Ramos (cell line): ENCODE results near the gene USP14.

ENCODE experiments used
- in situ Hi-C: fragments of 300-500 bp; cut with MboI; formaldehyde crosslinking; loops from one replicate; pipeline ENCODE4 v1.14.3; 2022; ENCODE audit warnings: low sequenced_read_pairs; ENCODE audit not compliant: unreplicated experiment

Gene USP14

GRCh38 chr18:220708-221107 is 62.4 kb downstream of the USP14 start:
- in situ Hi-C loops = no loop called here

- in situ Hi-C loops = no loop called here
Measured at GRCh38 chr18:225745-226144, 67.4 kb downstream of the USP14 start.

DNA sequence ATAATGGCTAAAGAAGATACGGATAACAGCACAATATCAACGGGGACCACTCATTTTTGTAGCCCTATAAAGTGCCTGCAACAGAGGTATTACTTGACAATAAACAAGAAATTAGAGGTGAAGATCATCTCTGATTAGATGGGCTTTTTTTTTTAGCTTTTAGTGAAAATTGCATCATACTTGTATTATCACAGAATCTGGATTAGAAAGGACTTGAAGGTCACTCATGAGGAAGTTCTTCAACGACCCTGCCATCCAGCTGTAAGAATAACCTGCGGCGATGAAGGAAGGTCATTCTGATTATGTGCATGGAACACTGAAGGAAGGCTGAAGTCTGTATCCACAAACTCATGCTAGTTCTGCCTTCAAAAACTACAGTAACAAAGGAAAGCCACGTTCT is 69.0 kb downstream of the USP14 start:
- in situ Hi-C loops = no loop called here

- in situ Hi-C loops = no loop called here
Measured at GRCh38 chr18:227902-228301, 69.5 kb downstream of the USP14 start.

- in situ Hi-C loops = no loop called here
Measured at GRCh38 chr18:228586-228985, 70.2 kb downstream of the USP14 start.

GRCh38 chr18:231563-231962 is 73.2 kb downstream of the USP14 start:
- in situ Hi-C loops = no loop called here

DNA sequence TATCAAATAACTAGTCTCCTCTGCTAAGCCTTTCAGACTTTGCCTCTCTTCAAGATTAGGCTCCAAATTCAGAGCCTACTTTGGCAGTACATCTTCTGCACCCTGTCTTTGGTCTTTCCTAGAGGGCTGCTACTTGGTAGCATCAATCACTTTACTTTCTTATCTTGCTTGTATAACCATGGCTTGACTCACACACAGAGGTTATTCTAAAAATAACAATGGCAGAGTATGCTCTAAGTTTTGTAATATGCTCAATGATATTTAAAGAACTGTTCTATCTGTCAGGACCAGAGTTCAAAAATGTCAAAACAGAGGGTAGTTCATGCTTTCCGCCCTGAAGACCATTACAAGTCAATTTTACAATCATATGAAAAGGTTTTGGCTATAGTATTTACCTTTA is 81.8 kb downstream of the USP14 start:
- in situ Hi-C loops = no loop called here

DNA sequence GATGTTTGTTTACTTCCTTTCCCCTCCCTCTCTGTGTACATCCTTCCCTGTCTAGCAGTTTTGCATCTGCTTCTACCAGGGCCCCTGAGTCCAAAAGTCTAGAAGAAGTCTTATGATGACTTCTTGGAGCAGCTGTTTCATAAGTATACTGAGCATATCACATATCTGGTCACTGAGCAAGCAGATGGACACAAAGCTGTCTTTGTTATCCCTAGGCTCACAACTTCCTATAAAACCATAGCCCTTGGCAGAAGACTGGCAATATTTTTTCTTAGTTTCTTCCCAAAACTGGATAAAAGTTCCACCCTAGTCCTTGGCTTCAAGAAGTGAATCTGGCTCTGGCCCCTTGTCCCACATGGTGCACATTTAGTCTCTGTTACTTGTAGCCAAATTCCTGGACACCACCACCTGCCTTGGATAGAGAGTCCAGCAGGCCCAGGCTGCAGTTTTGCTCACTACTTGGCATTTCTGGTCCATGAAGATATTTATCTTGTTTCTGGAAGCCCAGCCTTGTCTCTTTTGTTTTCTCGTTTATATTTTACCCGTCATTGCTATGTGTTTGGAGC is 87.0 kb downstream of the USP14 start:
- in situ Hi-C loops = no loop called here

DNA sequence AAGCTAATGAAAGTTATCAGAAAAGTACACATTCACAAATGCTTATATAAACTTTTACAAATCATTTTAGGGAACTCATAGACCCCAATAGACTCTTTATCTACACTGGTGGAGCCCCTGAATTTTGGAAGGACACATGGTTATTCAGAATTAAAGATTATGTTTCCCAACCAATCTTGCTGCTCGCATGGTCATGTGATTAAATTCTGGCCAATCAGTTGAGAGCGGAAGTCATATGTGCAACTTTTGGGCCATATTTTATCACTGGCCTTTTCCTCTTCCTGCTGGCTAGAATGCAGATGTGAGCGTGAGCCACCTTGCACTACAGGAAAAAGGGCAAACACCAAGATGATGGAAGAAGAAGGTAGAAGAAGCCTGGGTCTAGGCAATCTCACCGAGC is 89.7 kb downstream of the USP14 start:
- in situ Hi-C loops = no loop called here

- in situ Hi-C loops = no loop called here
Measured at GRCh38 chr18:250685-251084, 92.3 kb downstream of the USP14 start.

- in situ Hi-C loops = no loop called here
Measured at GRCh38 chr18:251572-251971, 93.2 kb downstream of the USP14 start.

GRCh38 chr18:253121-253520 is 94.8 kb downstream of the USP14 start:
- in situ Hi-C loops = no loop called here

GRCh38 chr18:255171-255570 is 96.8 kb downstream of the USP14 start:
- in situ Hi-C loops = no loop called here

DNA sequence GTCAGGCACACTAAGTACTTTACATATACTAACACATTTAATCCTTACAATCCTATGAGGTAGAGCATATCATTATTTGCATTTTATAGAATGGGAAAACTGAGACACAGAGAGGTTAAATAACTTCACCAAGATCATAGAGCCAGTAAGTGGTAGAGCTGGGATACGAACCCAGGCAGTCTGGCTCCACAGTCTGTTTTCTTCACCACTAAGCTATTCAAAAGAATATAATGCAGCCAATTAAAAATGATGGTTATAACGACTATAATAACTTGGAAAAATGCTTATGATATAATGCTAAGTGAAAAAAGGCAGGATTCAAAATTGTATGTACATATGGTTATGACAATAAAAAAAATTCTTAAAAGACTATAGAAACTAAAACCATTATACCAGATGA is 102.2 kb downstream of the USP14 start:
- in situ Hi-C loops = no loop called here

- in situ Hi-C loops = no loop called here
Measured at GRCh38 chr18:261398-262073, 103.2 kb downstream of the USP14 start.
